CD14-positive monocyte (primary cell): ENCODE data around the gene DCAF12L2. TPM values are rescaled to one million over a fixed set of nuclear protein-coding genes. Genes with fewer than 3 reads are reported as not detected.

Experiments used
- DNase-seq, 3 donors: peaks; one replicate each; pipeline ENCODE4 v3.0.0-alpha.2; 2011 to 2022
- H2AFZ ChIP-seq: 2 replicates; pipeline ENCODE4 v1.6.0; 2012; ENCODE audit warnings: mild to moderate bottlenecking, low read depth, low read length, inconsistent platforms; ENCODE audit not compliant: insufficient read depth, poor library complexity, severe bottlenecking
- H3K27ac ChIP-seq, 2 donors: 1 replicate in 1 of 2; 2 replicates in 1 of 2; pipeline ENCODE4 v1.5.1; 2012 to 2013; ENCODE audit warnings: low read length in 2 of 2, control low read depth in 1 of 2, inconsistent platforms in 1 of 2, low read depth in 1 of 2, mild to moderate bottlenecking in 1 of 2
- H3K27me3 ChIP-seq, 2 donors: one replicate each; pipeline versions ENCODE4 v1.6.0 to v1.6.1; 2011 to 2013; ENCODE audit warnings: low read length in 2 of 2; ENCODE audit not compliant: control insufficient read depth in 2 of 2, insufficient read depth in 2 of 2
- H3K36me3 ChIP-seq, 2 donors: replicated peaks in 1 of 2; 1 replicate in 1 of 2; 2 replicates in 1 of 2; pipeline versions ENCODE4 v1.5.1 to v1.6.1; 2012 to 2013; ENCODE audit warnings: low read length in 2 of 2, control low read depth in 1 of 2, inconsistent platforms in 1 of 2, mild to moderate bottlenecking in 1 of 2; ENCODE audit not compliant: insufficient read depth in 2 of 2, control insufficient read depth in 1 of 2
- H3K4me1 ChIP-seq, 2 donors: 1 replicate in 1 of 2; 2 replicates in 1 of 2; pipeline versions ENCODE4 v1.5.1 to v1.6.1; 2012 to 2013; ENCODE audit warnings: low read length in 2 of 2, control low read depth in 1 of 2, inconsistent platforms in 1 of 2, mild to moderate bottlenecking in 1 of 2, moderate library complexity in 1 of 2; ENCODE audit not compliant: insufficient read depth in 2 of 2, control insufficient read depth in 1 of 2
- H3K4me2 ChIP-seq: replicated peaks from 2 replicates; pipeline ENCODE3; 2012; ENCODE audit warnings: low read length, moderate library complexity, mild to moderate bottlenecking; ENCODE audit not compliant: poor library complexity, severe bottlenecking; ENCODE audit errors: extremely low read depth
- H3K4me3 ChIP-seq, 3 experiments: fragments of 200-600 bp in 1 of 3; sonication (generic) in 1 of 3; replicated peaks in 1 of 3; 1 replicate in 2 of 3; 2 replicates in 1 of 3; pipeline ENCODE4 v1.5.1; 2011 to 2013; ENCODE audit warnings: low read length in 3 of 3, mild to moderate bottlenecking in 3 of 3, control low read depth in 2 of 3, low read depth in 2 of 3, inconsistent platforms in 1 of 3, moderate library complexity in 1 of 3
- H3K79me2 ChIP-seq: 2 replicates; pipeline ENCODE4 v1.6.0; 2012; ENCODE audit warnings: mild to moderate bottlenecking, control low read depth, inconsistent platforms, low read length, moderate library complexity; ENCODE audit not compliant: insufficient read depth
- H3K9ac ChIP-seq: 2 replicates; pipeline ENCODE4 v1.6.0; 2017; ENCODE audit warnings: low read length, mild to moderate bottlenecking; ENCODE audit not compliant: insufficient read depth, poor library complexity, severe bottlenecking
- H3K9me3 ChIP-seq, 2 donors: replicated peaks in 1 of 2; 1 replicate in 1 of 2; 2 replicates in 1 of 2; pipeline versions ENCODE4 v1.5.1 to v1.6.1; 2012 to 2013; ENCODE audit warnings: low read length in 2 of 2, control low read depth in 1 of 2; ENCODE audit not compliant: control insufficient read depth in 1 of 2, insufficient read depth in 1 of 2
- H4K20me1 ChIP-seq: 2 replicates; pipeline ENCODE4 v1.6.0; 2012; ENCODE audit warnings: mild to moderate bottlenecking, low read length, control low read depth, moderate library complexity; ENCODE audit not compliant: insufficient read depth
- H3K27ac Mint-ChIP-seq, 7 donors: one replicate each; pipeline ENCODE4 v1.8.0; 2020; ENCODE audit warnings: mild to moderate bottlenecking in 7 of 7, mixed read lengths in 7 of 7, moderate library complexity in 6 of 7, inconsistent platforms in 2 of 7
- H3K27me3 Mint-ChIP-seq, 3 donors: one replicate each; pipeline ENCODE4 v1.8.0; 2021 to 2022; ENCODE audit warnings: low read depth in 3 of 3, mild to moderate bottlenecking in 3 of 3, mixed read lengths in 3 of 3, moderate library complexity in 3 of 3, inconsistent platforms in 1 of 3
- H3K36me3 Mint-ChIP-seq, 2 donors: one replicate each; pipeline ENCODE4 v1.8.0; 2020; ENCODE audit warnings: mixed read lengths in 2 of 2, inconsistent platforms in 1 of 2, mild to moderate bottlenecking in 1 of 2
- H3K4me1 Mint-ChIP-seq: one replicate; pipeline ENCODE4 v1.8.0; 2020; ENCODE audit warnings: mild to moderate bottlenecking, mixed read lengths
- H3K4me3 Mint-ChIP-seq, 2 donors: one replicate each; pipeline ENCODE4 v1.8.0; 2020; ENCODE audit warnings: mild to moderate bottlenecking in 2 of 2, mixed read lengths in 2 of 2, moderate library complexity in 1 of 2
- H3K9me3 Mint-ChIP-seq, 7 donors: one replicate each; pipeline ENCODE4 v1.8.0; 2020 to 2022; ENCODE audit warnings: mixed read lengths in 7 of 7, mild to moderate bottlenecking in 6 of 7, moderate library complexity in 6 of 7, inconsistent platforms in 2 of 7
- CTCF ChIP-seq: fragments of 200-600 bp; IDR thresholded peaks from one replicate; pipeline ENCODE4 v1.8.0; 2022; ENCODE audit warnings: antibody characterized with exemption, mild to moderate bottlenecking
- WGBS: methylation state at CpG from one replicate; pipeline ENCODE4 v1.1.5; 2013; ENCODE audit warnings: missing lambda C conversion rate; ENCODE audit not compliant: insufficient coverage; 5-methylcytosine and 5-hydroxymethylcytosine counted together
- intact Hi-C, 2 donors: fragments of 100-400 bp; cut with micrococcal nuclease; formaldehyde crosslinking; loops; one replicate each; pipeline versions ENCODE4 v1.15.0 to v1.15.1; 2023
- polyA plus RNA-seq, 3 donors: library from polyadenylated mRNA; depleted of rRNA in 1 of 3; unstranded in 2 of 3; stranded (reverse) in 1 of 3; fragments of 300-500 nt in 2 of 3; fragments of >200 nt in 1 of 3; fragmentation: Illumina TruSeq in 2 of 3; gene quantifications; 1 replicate in 2 of 3; 2 replicates in 1 of 3; pipeline ENCODE4 v1.2.3, GENCODE V29; 2012 to 2021

Gene DCAF12L2
- polyA plus RNA-seq, 3 donors = not detected

- Mint-ChIP-seq H3K4me3 (no peak overlapping the region), H3K27ac (no peak overlapping the region), H3K36me3 (no peaks in the 10 kb centered on the region), H3K9me3 (no peaks in the 10 kb centered on the region), H3K27me3 (no peaks in the 10 kb centered on the region), H3K4me1 (no peaks in the 10 kb centered on the region)
- no peaks in the 10 kb centered on the region for H3K36me3 ChIP-seq
- H2AFZ ChIP-seq = no peak overlapping the region
- no peaks in the 10 kb centered on the region for H3K9me3 ChIP-seq
- H3K79me2 ChIP-seq = no peaks in the 10 kb centered on the region
- H3K9ac ChIP-seq = no peak overlapping the region
- no peaks in the 10 kb centered on the region for H3K27me3 ChIP-seq
- DNase-seq = no peak
- no peaks in the 10 kb centered on the region for H4K20me1 ChIP-seq
- WGBS = no CpG with 5 or more reads among the region's 4 CpGs
- no peak for TF ChIP-seq CTCF
- no peak overlapping the region for H3K4me3 ChIP-seq
- H3K4me2 ChIP-seq = no peak overlapping the region
- H3K27ac ChIP-seq = no peak overlapping the region
- intact Hi-C loops = no loop called here
- H3K4me1 ChIP-seq = no peaks in the 10 kb centered on the region
Measured at GRCh38 chrX:126177133-126177840, 11.2 kb upstream of the DCAF12L2 start.

- Histone ChIP-seq H3K79me2 (no peaks in the 10 kb centered on the region), H3K27ac (no peak overlapping the region), H3K4me2 (no peak overlapping the region), H2AFZ (no peak overlapping the region), H3K4me1 (no peaks in the 10 kb centered on the region), H3K36me3 (no peaks in the 10 kb centered on the region), H4K20me1 (no peaks in the 10 kb centered on the region), H3K27me3 (peaks cover 0 to 3% of the 10 kb centered on the region in 2 donors), H3K9ac (no peak overlapping the region), H3K9me3 (no peaks in the 10 kb centered on the region), H3K4me3 (no peak overlapping the region)
- TF ChIP-seq CTCF = no peak
- intact Hi-C loops = no loop called here
- WGBS = no CpG with 5 or more reads among the region's 2 CpGs
- DNase-seq = no peak
- Mint-ChIP-seq H3K27me3 (peaks cover 2 to 14% (median 14%) of the 10 kb centered on the region in 3 donors), H3K9me3 (peaks cover 0 to 6% (median 2%) of the 10 kb centered on the region in 7 donors), H3K4me3 (no peak overlapping the region), H3K27ac (no peak overlapping the region), H3K4me1 (no peaks in the 10 kb centered on the region), H3K36me3 (no peaks in the 10 kb centered on the region)
Measured at GRCh38 chrX:126170720-126171119, 4.6 kb upstream of the DCAF12L2 start.
